ENCODE data around the gene S1PR4.

DNA sequence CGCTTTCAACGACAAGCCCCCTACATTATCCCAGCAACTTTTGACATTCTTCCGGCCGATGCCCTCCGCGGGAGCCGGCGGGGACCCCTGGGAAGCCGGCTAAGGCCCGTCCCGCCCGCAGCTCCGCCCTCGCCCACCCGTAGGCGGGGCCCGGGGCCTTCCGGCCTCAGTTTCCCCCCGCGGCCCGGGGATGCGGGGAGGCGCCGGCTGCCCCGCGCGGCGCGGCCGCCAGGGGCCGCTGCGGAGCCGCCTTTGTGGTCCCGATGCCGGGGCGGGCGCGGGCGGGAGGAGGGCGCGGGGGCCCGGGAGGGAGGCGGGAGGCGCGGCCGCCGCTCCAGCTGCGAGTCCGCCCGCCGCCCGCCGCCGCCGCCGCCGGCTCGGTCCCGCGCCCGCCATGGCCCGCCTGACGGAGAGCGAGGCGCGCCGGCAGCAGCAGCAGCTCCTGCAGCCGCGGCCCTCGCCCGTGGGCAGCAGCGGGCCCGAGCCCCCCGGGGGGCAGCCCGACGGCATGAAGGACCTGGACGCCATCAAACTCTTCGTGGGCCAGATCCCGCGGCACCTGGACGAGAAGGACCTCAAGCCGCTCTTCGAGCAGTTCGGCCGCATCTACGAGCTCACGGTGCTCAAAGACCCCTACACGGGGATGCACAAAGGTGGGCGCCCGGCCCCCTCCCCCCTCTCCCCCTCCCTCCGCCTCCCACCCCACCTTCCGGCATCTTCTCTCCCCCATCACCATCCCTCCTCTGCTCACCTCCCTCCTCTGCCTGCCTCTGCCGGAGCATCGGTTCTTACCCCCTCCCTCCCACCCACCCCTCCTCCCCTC, 46.0 kb downstream of the S1PR4 start, which contains the start of gene CELF5:
- TF ChIP-seq, protein P1, sequence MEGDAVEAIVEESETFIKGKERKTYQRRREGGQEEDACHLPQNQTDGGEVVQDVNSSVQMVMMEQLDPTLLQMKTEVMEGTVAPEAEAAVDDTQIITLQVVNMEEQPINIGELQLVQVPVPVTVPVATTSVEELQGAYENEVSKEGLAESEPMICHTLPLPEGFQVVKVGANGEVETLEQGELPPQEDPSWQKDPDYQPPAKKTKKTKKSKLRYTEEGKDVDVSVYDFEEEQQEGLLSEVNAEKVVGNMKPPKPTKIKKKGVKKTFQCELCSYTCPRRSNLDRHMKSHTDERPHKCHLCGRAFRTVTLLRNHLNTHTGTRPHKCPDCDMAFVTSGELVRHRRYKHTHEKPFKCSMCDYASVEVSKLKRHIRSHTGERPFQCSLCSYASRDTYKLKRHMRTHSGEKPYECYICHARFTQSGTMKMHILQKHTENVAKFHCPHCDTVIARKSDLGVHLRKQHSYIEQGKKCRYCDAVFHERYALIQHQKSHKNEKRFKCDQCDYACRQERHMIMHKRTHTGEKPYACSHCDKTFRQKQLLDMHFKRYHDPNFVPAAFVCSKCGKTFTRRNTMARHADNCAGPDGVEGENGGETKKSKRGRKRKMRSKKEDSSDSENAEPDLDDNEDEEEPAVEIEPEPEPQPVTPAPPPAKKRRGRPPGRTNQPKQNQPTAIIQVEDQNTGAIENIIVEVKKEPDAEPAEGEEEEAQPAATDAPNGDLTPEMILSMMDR (IDR thresholded peaks at IDR 0.05; ENCODE audit: low read depth, low read length) = no peak
- TF ChIP-seq, protein P2, sequence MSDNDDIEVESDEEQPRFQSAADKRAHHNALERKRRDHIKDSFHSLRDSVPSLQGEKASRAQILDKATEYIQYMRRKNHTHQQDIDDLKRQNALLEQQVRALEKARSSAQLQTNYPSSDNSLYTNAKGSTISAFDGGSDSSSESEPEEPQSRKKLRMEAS (IDR thresholded peaks at IDR 0.05; ENCODE audit: low read depth, low read length) = no peak

Measured in NB4 (cell line).